GM19467 (cell line): Measurements from ENCODE around the gene TEX29.

Experiments used
- ATAC-seq: cut with Tn5 transposase; IDR thresholded peaks from one replicate; pipeline ENCODE4 v1.9.1; 2021; ENCODE audit warnings: mild to moderate bottlenecking, moderate library complexity; ENCODE audit not compliant: unreplicated experiment

TEX29 gene

DNA sequence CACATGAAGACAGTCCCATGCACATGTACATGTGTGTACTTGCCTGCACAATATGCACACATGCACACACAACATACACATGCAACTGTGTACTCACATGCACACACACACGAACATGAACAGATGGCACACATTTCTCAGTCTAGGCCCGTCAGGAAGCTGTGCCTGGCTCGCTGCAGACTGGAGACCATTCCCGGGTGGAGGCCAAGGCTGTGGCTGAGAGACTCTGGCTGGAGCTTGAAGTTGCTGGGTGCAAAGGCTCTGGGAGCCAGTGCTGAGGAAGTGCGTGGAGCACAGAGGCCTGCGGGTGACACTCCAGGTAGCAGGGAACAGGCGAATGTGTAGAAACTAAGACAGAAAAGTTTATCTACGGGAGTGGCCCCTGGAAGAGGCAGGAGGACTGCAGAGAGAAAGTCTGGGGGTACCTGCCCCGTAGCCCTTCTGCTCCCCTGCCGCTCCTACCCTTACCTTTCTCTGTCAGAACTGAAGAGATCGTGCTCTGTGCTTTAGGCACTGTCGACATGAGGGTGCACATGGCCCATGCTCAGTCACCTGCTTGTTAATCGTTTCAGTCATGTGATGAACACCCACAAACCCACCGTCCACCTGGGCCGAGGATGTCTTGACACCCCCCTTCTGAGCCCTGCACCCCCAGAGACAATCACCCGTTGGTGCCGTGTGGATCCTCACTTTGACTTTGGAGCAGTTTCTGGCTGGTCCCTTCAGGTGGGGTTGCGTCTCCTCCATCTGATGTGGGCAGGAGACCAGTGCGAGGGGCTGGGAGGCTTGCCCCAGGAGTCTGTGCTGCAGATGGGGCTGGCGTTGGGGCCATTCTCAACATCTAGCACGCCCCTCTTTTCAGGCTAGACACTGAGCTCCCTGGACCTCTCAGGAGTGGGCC lies 69.4 kb downstream of the TEX29 start:
- no peak for ATAC-seq

- ATAC-seq = no peak
Measured at GRCh38 chr13:111390522-111391270, 70.3 kb downstream of the TEX29 start.

- ATAC-seq = no peak
Measured at GRCh38 chr13:111392486-111392885, 72.0 kb downstream of the TEX29 start.

- no peak for ATAC-seq
Measured at GRCh38 chr13:111393221-111393790, 72.9 kb downstream of the TEX29 start.
